Progenitor cell of endocrine pancreas (in vitro differentiated cells): ENCODE results near the gene NUCB1. TPM values are rescaled to one million over a fixed set of nuclear protein-coding genes. Genes with fewer than 3 reads are reported as not detected.

Experiments used
- DNase-seq: peaks from one replicate; pipeline ENCODE4 v3.0.0; 2021; ENCODE audit warnings: low spot score; ENCODE audit not compliant: unreplicated experiment
- H3K27ac Mint-ChIP-seq: 2 replicates; pipeline ENCODE4 v1.8.0; 2021; ENCODE audit warnings: mild to moderate bottlenecking, moderate library complexity, mixed read lengths
- H3K27me3 Mint-ChIP-seq: 2 replicates; pipeline ENCODE4 v1.8.0; 2021; ENCODE audit warnings: mixed read lengths
- H3K36me3 Mint-ChIP-seq: 2 replicates; pipeline ENCODE4 v1.8.0; 2022; ENCODE audit warnings: mixed read lengths; ENCODE audit not compliant: insufficient read depth
- H3K4me1 Mint-ChIP-seq: 2 replicates; pipeline ENCODE4 v1.8.0; 2021; ENCODE audit warnings: low read depth, mixed read lengths
- H3K4me3 Mint-ChIP-seq: 2 replicates; pipeline ENCODE4 v1.8.0; 2021; ENCODE audit warnings: low read depth, mild to moderate bottlenecking, moderate library complexity, mixed read lengths
- H3K9me3 Mint-ChIP-seq: 2 replicates; pipeline ENCODE4 v1.8.0; 2021; ENCODE audit warnings: low read depth, mixed read lengths
- CTCF ChIP-seq: fragments of 200-600 bp; sonication (generic); IDR thresholded peaks from one replicate; pipeline ENCODE4 v1.5.0; 2021; ENCODE audit warnings: antibody characterized with exemption, mild to moderate bottlenecking; ENCODE audit not compliant: unreplicated experiment
- total RNA-seq: library from RNA; stranded (reverse); gene quantifications from 2 replicates; pipeline ENCODE4 v1.2.1, GENCODE V29; 2021

NUCB1 gene
- total RNA-seq, 1 donor from 2014 or later, result 165 TPM

DNA sequence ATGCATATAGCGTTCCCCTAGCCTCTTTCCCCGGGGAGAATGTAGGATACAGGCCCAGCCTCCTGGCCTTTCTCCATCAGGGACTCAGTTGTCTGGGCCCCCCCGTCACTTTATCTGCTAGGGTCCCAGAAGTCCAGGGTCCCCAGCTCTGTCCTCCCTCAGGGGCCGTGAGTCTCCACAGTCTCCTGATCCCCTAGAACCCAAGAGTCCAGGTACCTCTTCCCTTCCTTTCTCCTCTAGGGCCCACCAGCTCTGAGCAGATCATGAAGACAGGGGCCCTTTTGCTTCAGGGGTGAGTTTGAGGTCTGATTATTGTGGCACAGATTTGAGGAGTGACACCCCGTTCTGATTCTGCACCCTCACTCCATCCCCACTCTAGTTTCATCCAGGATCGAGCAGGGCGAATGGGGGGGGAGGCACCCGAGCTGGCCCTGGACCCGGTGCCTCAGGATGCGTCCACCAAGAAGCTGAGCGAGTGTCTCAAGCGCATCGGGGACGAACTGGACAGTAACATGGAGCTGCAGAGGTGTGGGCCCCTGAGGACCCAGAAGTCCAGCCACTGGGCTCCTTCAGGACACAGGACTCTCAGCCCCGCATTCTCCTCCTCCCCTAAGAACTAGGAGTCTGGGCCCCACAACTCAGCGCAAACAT, 55.3 kb downstream of the NUCB1 start:
- Mint-ChIP-seq H3K27ac (peak overlapping the region; percentile 77), H3K9me3 (no peaks in the 10 kb centered on the region), H3K4me1 (peaks cover 12% of the 10 kb centered on the region), H3K27me3 (no peaks in the 10 kb centered on the region), H3K4me3 (peak overlapping the region; percentile 64), H3K36me3 (peaks cover 10% of the 10 kb centered on the region)
- no peak for DNase-seq
- no peak for TF ChIP-seq CTCF

DNA sequence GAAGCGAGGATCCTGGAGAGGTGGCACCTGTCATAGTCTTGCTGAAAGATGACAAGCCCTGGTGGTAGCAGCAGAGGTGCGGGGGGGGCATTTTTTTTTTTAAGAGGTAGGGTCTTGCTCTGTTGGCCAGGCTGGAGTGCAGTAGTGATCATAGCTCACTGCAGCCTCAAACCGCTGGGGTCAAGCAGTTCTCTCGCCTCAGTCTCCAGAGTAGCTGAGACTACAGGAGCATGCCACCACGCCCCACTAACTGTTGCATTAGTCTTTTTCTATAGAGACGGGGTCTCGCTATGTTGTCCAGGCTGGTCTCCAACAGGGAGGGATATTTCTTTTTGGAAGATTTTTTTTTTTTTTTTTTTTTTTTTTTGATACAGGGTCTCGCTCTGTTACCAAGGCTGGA, 57.9 kb downstream of the NUCB1 start:
- no peak overlapping the region for H3K4me3 Mint-ChIP-seq
- no peaks in the 10 kb centered on the region for H3K9me3 Mint-ChIP-seq
- no peaks in the 10 kb centered on the region for H3K27me3 Mint-ChIP-seq
- peaks cover 15% of the 10 kb centered on the region for H3K36me3 Mint-ChIP-seq
- DNase-seq, result no peak
- peaks cover 28% of the 10 kb centered on the region for H3K4me1 Mint-ChIP-seq
- TF ChIP-seq CTCF, result no peak
- no peak overlapping the region for H3K27ac Mint-ChIP-seq

DNA sequence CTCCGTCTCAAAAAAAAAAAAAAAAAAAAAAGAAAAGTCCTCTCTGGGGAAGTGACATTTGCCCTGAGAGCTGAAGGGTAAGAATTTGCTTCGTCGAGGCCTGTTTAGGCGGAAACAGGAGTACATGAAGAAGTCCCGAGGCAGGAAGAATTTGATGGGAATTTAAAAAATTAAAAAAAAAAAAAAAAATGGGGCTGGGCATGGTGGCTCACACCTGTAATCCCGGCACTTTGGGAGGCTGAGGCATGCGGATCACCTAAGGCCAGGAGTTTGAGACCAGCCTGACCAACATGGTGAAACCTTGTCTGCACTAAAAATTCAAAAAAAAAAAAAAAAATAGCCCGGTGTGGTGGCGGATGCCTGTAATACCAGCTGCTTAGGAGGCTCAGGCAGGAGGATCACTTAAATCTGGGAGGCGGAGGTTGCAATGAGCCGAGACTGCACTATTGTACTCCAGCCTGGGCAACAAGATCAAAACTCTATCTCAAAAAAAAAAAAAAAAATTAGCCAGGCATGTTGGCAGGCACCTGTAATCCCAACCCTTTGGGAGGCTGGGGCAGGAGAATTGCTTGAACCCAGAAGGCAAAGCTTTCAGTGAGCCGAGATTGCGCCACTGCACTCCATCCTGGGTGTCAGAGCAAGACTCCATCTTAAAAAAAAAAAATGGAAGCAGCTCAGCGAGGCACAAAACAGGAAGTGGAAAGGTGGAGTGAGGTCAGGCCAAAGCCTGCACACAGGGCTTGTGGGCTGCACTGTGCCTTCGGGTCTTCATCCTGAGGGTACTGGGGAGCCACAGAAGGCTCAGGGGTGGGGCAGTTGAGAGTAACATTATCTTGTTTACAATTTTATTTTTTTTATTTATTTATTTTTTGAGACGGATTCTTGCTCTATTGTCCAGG, 59.5 kb downstream of the NUCB1 start:
- H3K27ac Mint-ChIP-seq, result peak overlapping the region; percentile 52
- DNase-seq, result no peak
- H3K27me3 Mint-ChIP-seq, result no peaks in the 10 kb centered on the region
- peaks cover 41% of the 10 kb centered on the region for H3K4me1 Mint-ChIP-seq
- TF ChIP-seq CTCF, result no peak
- peaks cover 15% of the 10 kb centered on the region for H3K36me3 Mint-ChIP-seq
- no peak overlapping the region for H3K4me3 Mint-ChIP-seq
- no peaks in the 10 kb centered on the region for H3K9me3 Mint-ChIP-seq

- no peak overlapping the region for H3K4me3 Mint-ChIP-seq
- peaks cover 20% of the 10 kb centered on the region for H3K36me3 Mint-ChIP-seq
- no peaks in the 10 kb centered on the region for H3K9me3 Mint-ChIP-seq
- peak overlapping the region; percentile 98 for H3K27ac Mint-ChIP-seq
- peaks cover 38% of the 10 kb centered on the region for H3K4me1 Mint-ChIP-seq
- no peak for DNase-seq
- TF ChIP-seq CTCF, result no peak
- no peaks in the 10 kb centered on the region for H3K27me3 Mint-ChIP-seq
These were observed 61.0 kb downstream of the NUCB1 start for GRCh38 chr19:48961051-48961649.

- Mint-ChIP-seq H3K27me3 (no peaks in the 10 kb centered on the region), H3K9me3 (no peaks in the 10 kb centered on the region), H3K36me3 (peaks cover 22% of the 10 kb centered on the region), H3K27ac (peak overlapping the region; percentile 98), H3K4me3 (peak overlapping the region; percentile 48), H3K4me1 (peaks cover 40% of the 10 kb centered on the region)
- DNase-seq, result no peak
- no peak for TF ChIP-seq CTCF
These were observed 61.5 kb downstream of the NUCB1 start for GRCh38 chr19:48961673-48962028.
